ENCODE data around the gene MYOM1.

DNA sequence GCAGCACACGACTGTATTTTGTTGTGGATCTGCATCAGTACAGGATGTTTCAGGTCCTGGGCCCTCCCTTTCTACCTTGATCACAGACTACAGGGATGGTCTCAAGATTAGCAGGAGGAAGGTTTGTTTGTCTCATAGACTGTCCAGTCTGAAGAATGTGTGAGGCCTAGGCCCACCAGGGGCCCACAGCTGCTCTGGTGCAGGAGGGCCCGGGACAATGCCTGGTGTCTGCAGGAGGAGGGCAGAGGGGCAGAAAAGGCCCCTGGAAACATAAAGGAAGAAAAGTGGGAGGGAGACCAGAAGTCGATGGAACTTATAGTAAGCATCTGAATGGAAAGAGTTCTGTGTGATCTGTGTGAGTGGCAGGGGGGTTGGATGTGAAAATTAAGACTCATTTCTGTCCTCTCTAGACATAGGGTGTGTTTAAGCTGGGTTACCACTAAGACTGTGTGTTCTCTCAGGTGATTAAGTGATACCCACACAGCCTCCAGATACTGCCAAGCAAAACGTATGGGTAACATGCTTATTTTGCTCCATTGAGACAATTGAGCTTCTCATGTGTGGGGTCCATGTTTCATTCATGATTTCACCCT is 173.5 kb downstream of the MYOM1 start:
- TF ChIP-seq, protein P1, sequence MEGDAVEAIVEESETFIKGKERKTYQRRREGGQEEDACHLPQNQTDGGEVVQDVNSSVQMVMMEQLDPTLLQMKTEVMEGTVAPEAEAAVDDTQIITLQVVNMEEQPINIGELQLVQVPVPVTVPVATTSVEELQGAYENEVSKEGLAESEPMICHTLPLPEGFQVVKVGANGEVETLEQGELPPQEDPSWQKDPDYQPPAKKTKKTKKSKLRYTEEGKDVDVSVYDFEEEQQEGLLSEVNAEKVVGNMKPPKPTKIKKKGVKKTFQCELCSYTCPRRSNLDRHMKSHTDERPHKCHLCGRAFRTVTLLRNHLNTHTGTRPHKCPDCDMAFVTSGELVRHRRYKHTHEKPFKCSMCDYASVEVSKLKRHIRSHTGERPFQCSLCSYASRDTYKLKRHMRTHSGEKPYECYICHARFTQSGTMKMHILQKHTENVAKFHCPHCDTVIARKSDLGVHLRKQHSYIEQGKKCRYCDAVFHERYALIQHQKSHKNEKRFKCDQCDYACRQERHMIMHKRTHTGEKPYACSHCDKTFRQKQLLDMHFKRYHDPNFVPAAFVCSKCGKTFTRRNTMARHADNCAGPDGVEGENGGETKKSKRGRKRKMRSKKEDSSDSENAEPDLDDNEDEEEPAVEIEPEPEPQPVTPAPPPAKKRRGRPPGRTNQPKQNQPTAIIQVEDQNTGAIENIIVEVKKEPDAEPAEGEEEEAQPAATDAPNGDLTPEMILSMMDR (IDR thresholded peaks at IDR 0.05; ENCODE audit: insufficient read depth, low read depth, low read length): no peak
- TF ChIP-seq EZH2 (IDR thresholded peaks at IDR 0.05; ENCODE audit: insufficient read depth, low read length): no peak

All from astrocyte (in vitro differentiated cells and primary cell).